Stimulated activated CD8-positive, alpha-beta memory T cell treated with anti-CD3 and anti-CD28 coated beads, Interleukin-15, amount 100 ng/mL, for 48 hours (primary cell): Measurements from ENCODE around the gene LASP1NB.
"Not testable (repeated sequence)": the region's sequence is repeated elsewhere in the genome, so short reads cannot be mapped to it uniquely, and the experiment has no call there.

ENCODE experiments used
- DNase-seq, 2 donors: peaks; one replicate each; pipeline ENCODE4 v3.0.0-alpha.2; 2020; ENCODE audit warnings: low read depth in 2 of 2

The LASP1NB gene

GRCh38 chr17:38897176-38897575 lies 28.2 kb upstream of the LASP1NB start:
- DNase-seq: no peak

- DNase-seq: no peak
Measured at GRCh38 chr17:38897671-38898290, 27.6 kb upstream of the LASP1NB start.

GRCh38 chr17:38898291-38898679 lies 27.1 kb upstream of the LASP1NB start:
- DNase-seq: no peak

- peak; percentile 89 to 90 for DNase-seq
Measured at GRCh38 chr17:38898812-38899348, 26.5 kb upstream of the LASP1NB start.

- DNase-seq: no peak
Measured at GRCh38 chr17:38899421-38899820, 26.0 kb upstream of the LASP1NB start.

GRCh38 chr17:38900978-38901656 lies 24.3 kb upstream of the LASP1NB start:
- peak in 1 of 2 donors; percentile 30 for DNase-seq

GRCh38 chr17:38903404-38903803 lies 22.0 kb upstream of the LASP1NB start:
- no peak for DNase-seq

- no peak for DNase-seq
Measured at GRCh38 chr17:38904892-38905291, 20.5 kb upstream of the LASP1NB start.

- no peak for DNase-seq
Measured at GRCh38 chr17:38905375-38905774, 20.0 kb upstream of the LASP1NB start.

- DNase-seq: no peak
Measured at GRCh38 chr17:38906460-38907228, 18.8 kb upstream of the LASP1NB start.

- DNase-seq: no peak
Measured at GRCh38 chr17:38907930-38908675, 17.3 kb upstream of the LASP1NB start.

- DNase-seq: no peak
Measured at GRCh38 chr17:38908676-38909181, 16.7 kb upstream of the LASP1NB start.

GRCh38 chr17:38910325-38910724 lies 15.1 kb upstream of the LASP1NB start:
- DNase-seq: no peak

- no peak for DNase-seq
Measured at GRCh38 chr17:38911081-38911730, 14.2 kb upstream of the LASP1NB start.

GRCh38 chr17:38911731-38912081 lies 13.7 kb upstream of the LASP1NB start:
- DNase-seq: not testable (repeated sequence)

GRCh38 chr17:38912221-38912813 lies 13.1 kb upstream of the LASP1NB start:
- DNase-seq: no peak

- DNase-seq: no peak
Measured at GRCh38 chr17:38914741-38915638, 10.4 kb upstream of the LASP1NB start.

GRCh38 chr17:38915639-38915995 lies 9.8 kb upstream of the LASP1NB start:
- DNase-seq: no peak

- no peak for DNase-seq
Measured at GRCh38 chr17:38916771-38917170, 8.6 kb upstream of the LASP1NB start.

GRCh38 chr17:38917259-38917658 lies 8.2 kb upstream of the LASP1NB start:
- no peak for DNase-seq
